Caco-2 (cell line): ENCODE measurements around the gene CD300LB. TPM values are rescaled to one million over a fixed set of nuclear protein-coding genes. Genes with fewer than 3 reads are reported as not detected.

Experiments
- BruUV-seq: library from RNA; stranded (reverse); fragments of 400-500 nt; replicated peaks from 2 replicates; lab custom pipeline; 2021; lab: Mats Ljungman, UMichigan
- CTCF ChIA-PET: fragments of 300-600 bp; sonication (Branson Sonifier 250); formaldehyde crosslinking; loops from one replicate; lab custom pipeline; 2022; ENCODE audit warnings: antibody characterized with exemption; lab: Charles Lee
- POLR2A ChIA-PET: fragments of 300-600 bp; sonication (Branson Sonifier 250); formaldehyde crosslinking; loops from one replicate; lab custom pipeline; 2022; ENCODE audit warnings: antibody characterized with exemption; lab: Charles Lee
- DNase-seq, 2 experiments: peaks; one replicate each; pipeline versions ENCODE4 v3.0.0 to v3.0.0-alpha.2; 2020 to 2022
- H3K27me3 ChIP-seq: replicated peaks from 2 replicates; pipeline ENCODE4 v1.6.0; 2011; ENCODE audit warnings: low read length; ENCODE audit not compliant: control insufficient read depth, insufficient read depth
- H3K36me3 ChIP-seq: 2 replicates; pipeline ENCODE4 v1.5.1; 2011; ENCODE audit warnings: low read length; ENCODE audit not compliant: control insufficient read depth, insufficient read depth
- H3K4me1 ChIP-seq: fragments of 250-450 bp; sonication (Bioruptor Pico); 2 replicates; pipeline ENCODE4 v1.5.1; 2020; ENCODE audit warnings: mild to moderate bottlenecking
- H3K4me3 ChIP-seq: 2 replicates; pipeline ENCODE4 v1.5.1; 2011; ENCODE audit warnings: low read depth, mild to moderate bottlenecking, control low read depth, low read length
- H3K9me3 ChIP-seq: fragments of 250-450 bp; sonication (Bioruptor Pico); 2 replicates; pipeline ENCODE4 v1.5.1; 2020; ENCODE audit warnings: mild to moderate bottlenecking, moderate library complexity
- H3K27ac Mint-ChIP-seq: one replicate; pipeline ENCODE4 v1.8.0; 2022; ENCODE audit warnings: mixed read lengths; ENCODE audit not compliant: unreplicated experiment
- H3K27me3 Mint-ChIP-seq: one replicate; pipeline ENCODE4 v1.8.0; 2022; ENCODE audit warnings: mixed read lengths; ENCODE audit not compliant: insufficient read depth, unreplicated experiment
- H3K36me3 Mint-ChIP-seq: one replicate; pipeline ENCODE4 v1.8.0; 2022; ENCODE audit warnings: mild to moderate bottlenecking, mixed read lengths; ENCODE audit not compliant: insufficient read depth, unreplicated experiment
- H3K4me1 Mint-ChIP-seq: one replicate; pipeline ENCODE4 v1.8.0; 2022; ENCODE audit warnings: low read depth, mixed read lengths; ENCODE audit not compliant: unreplicated experiment
- H3K4me3 Mint-ChIP-seq: one replicate; pipeline ENCODE4 v1.8.0; 2022; ENCODE audit warnings: mild to moderate bottlenecking, moderate library complexity, mixed read lengths; ENCODE audit not compliant: unreplicated experiment
- H3K9me3 Mint-ChIP-seq: one replicate; pipeline ENCODE4 v1.8.0; 2022; ENCODE audit warnings: mixed read lengths; ENCODE audit not compliant: unreplicated experiment
- CTCF ChIP-seq, 2 experiments: fragments of 200-600 bp in 1 of 2; IDR thresholded peaks; 1 replicate in 1 of 2; 2 replicates in 1 of 2; pipeline versions ENCODE4 v1.5.1 to v1.8.0; 2011 to 2022; ENCODE audit warnings: antibody characterized with exemption in 1 of 2, control low read depth in 1 of 2, inconsistent platforms in 1 of 2, low read depth in 1 of 2, low read length in 1 of 2, mild to moderate bottlenecking in 1 of 2, moderate library complexity in 1 of 2; ENCODE audit not compliant: insufficient read depth in 1 of 2, severe bottlenecking in 1 of 2, unreplicated experiment in 1 of 2
- intact Hi-C: fragments of 100-400 bp; cut with micrococcal nuclease; formaldehyde crosslinking; loops from one replicate; pipeline ENCODE4 v1.10.0; 2022; ENCODE audit not compliant: unreplicated experiment
- total RNA-seq: library from RNA; stranded (reverse); gene quantifications from 2 replicates; pipeline ENCODE4 v1.2.3, GENCODE V29; 2022

CD300LB gene
- total RNA-seq, 1 experiment from 2014 or later = not detected

GRCh38 chr17:74527756-74528155 is 3.5 kb downstream of the CD300LB start:
- H3K27me3 ChIP-seq = 0 out of 2 replicates have a peak, but pooled peaks cover 1% of the 10 kb centered on the region
- no peak overlapping the region for H3K4me3 ChIP-seq
- no peaks in the 10 kb centered on the region for H3K9me3 ChIP-seq
- BruUV-seq = no TSS peak
- ChIA-PET CTCF (interaction anchor here (1.2 kb wide), 1 partner anchor 155 kb away, joined by 6 read pairs; no protein-coding TSS in a partner anchor), POLR2A (no interaction called here)
- no peak for DNase-seq
- TF ChIP-seq CTCF (IDR thresholded peaks at IDR 0.05; ENCODE audit: insufficient read depth in 1 of 2, low read depth in 1 of 2, low read length in 1 of 2, severe bottlenecking in 1 of 2, unreplicated experiment in 1 of 2) = no peak
- no peaks in the 10 kb centered on the region for H3K4me1 ChIP-seq
- Mint-ChIP-seq H3K36me3 (no peaks in the 10 kb centered on the region), H3K4me3 (no peak overlapping the region), H3K27ac (no peak overlapping the region), H3K27me3 (peaks cover 38% of the 10 kb centered on the region), H3K4me1 (no peaks in the 10 kb centered on the region), H3K9me3 (no peaks in the 10 kb centered on the region)
- intact Hi-C loops = no loop called here
- no peaks in the 10 kb centered on the region for H3K36me3 ChIP-seq

GRCh38 chr17:74527081-74527480 is 4.2 kb downstream of the CD300LB start:
- intact Hi-C loops = no loop called here
- Mint-ChIP-seq H3K27me3 (peaks cover 38% of the 10 kb centered on the region), H3K4me1 (no peaks in the 10 kb centered on the region), H3K9me3 (no peaks in the 10 kb centered on the region), H3K27ac (no peak overlapping the region), H3K4me3 (no peak overlapping the region), H3K36me3 (no peaks in the 10 kb centered on the region)
- no peak for DNase-seq
- Histone ChIP-seq H3K4me3 (no peak overlapping the region), H3K9me3 (no peaks in the 10 kb centered on the region), H3K4me1 (no peaks in the 10 kb centered on the region), H3K36me3 (no peaks in the 10 kb centered on the region), H3K27me3 (0 out of 2 replicates have a peak, but pooled peaks cover 1% of the 10 kb centered on the region)
- CTCF ChIA-PET = no interaction called here
- POLR2A ChIA-PET = no interaction called here
- BruUV-seq = no TSS peak
- no peak for TF ChIP-seq CTCF (IDR thresholded peaks at IDR 0.05; ENCODE audit: insufficient read depth in 1 of 2, low read depth in 1 of 2, low read length in 1 of 2, severe bottlenecking in 1 of 2, unreplicated experiment in 1 of 2)

- intact Hi-C loops = no loop called here
- Mint-ChIP-seq H3K36me3 (no peaks in the 10 kb centered on the region), H3K27ac (no peak overlapping the region), H3K9me3 (no peaks in the 10 kb centered on the region), H3K4me1 (no peaks in the 10 kb centered on the region), H3K4me3 (no peak overlapping the region), H3K27me3 (peaks cover 38% of the 10 kb centered on the region)
- CTCF ChIA-PET = no interaction called here
- H3K27me3 ChIP-seq = 0 out of 2 replicates have a peak, but pooled peaks cover 1% of the 10 kb centered on the region
- no peaks in the 10 kb centered on the region for H3K4me1 ChIP-seq
- DNase-seq = no peak
- no peak overlapping the region for H3K4me3 ChIP-seq
- no peaks in the 10 kb centered on the region for H3K9me3 ChIP-seq
- POLR2A ChIA-PET = no interaction called here
- no peaks in the 10 kb centered on the region for H3K36me3 ChIP-seq
- no TSS peak for BruUV-seq
- no peak for TF ChIP-seq CTCF (IDR thresholded peaks at IDR 0.05; ENCODE audit: insufficient read depth in 1 of 2, low read depth in 1 of 2, low read length in 1 of 2, severe bottlenecking in 1 of 2, unreplicated experiment in 1 of 2)
These were observed 4.6 kb downstream of the CD300LB start for GRCh38 chr17:74526681-74527080.
